AG04449 (cell line): Measurements from ENCODE around the gene GMEB2.
"Not testable (repeated sequence)": the region's sequence is repeated elsewhere in the genome, so short reads cannot be mapped to it uniquely, and the experiment has no call there.

Source experiments
- CTCF ChIA-PET: fragments of 350-600 bp; formaldehyde crosslinking; extraction: SDS; loops from one replicate; lab custom pipeline; 2021; ENCODE audit warnings: antibody characterized with exemption; lab: Yijun Ruan, JAX
- POLR2A ChIA-PET: fragments of 400-600, 350-600 bp; formaldehyde crosslinking; extraction: SDS; loops from one replicate; lab custom pipeline; 2020; ENCODE audit warnings: antibody characterized with exemption, inconsistent platforms; lab: Yijun Ruan, JAX
- DNase-seq: peaks from one replicate; pipeline ENCODE4 v3.0.0-alpha.2; 2010; ENCODE audit warnings: low read depth, low spot score
- H3K4me3 ChIP-seq: 2 replicates; pipeline ENCODE4 v1.5.1; 2011; ENCODE audit warnings: low read depth, mild to moderate bottlenecking, control low read depth, low read length
- TF ChIP-seq, protein P1 (sequence below): IDR thresholded peaks from one replicate; pipeline ENCODE4 v1.5.1; 2011; ENCODE audit warnings: mild to moderate bottlenecking, moderate library complexity, low read length, control low read depth, inconsistent platforms; ENCODE audit not compliant: insufficient read depth; ENCODE audit errors: missing control alignments

GMEB2 gene

DNA sequence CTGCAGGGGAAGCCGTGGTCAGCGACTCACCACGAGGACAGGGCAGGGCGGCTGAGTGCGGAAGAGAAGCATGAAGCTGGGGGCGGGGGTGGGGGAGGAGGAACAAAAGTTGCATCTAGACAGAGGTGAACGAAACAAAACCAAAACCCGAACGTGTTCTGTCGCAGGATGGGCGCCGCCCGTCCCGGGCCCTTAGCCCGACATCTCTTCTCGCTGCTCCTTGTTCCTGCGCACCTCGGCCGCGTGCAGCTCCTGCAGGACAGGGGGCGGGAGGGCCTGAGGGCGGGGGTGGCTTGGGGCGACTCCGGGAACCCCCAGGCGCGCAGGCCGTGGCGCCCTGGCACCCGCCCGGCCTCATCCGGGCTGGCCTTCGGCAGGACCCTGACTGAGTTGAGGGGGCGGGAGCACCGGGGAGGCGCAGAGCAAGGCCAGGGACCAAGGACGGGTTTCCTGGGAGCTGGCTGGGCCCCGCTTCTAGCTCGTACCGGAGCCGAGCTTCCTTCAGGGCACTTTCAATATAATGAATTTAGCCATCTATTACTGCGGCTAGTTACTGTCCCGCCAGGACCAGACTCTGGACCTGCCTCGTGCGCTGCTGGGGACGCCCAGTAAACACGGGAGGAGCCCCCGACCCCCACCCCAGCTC is 14.4 kb upstream of the GMEB2 start:
- no peak for DNase-seq
- ChIA-PET POLR2A (interaction anchor here (0.8 to 1.5 kb wide), 4 partner anchors 8 to 67 kb away, joined by 3 to 11 read pairs (median 3); partner anchors contain the start of genes ARFRP1, GMEB2 and ZGPAT), CTCF (interaction anchor here (1.1 to 1.6 kb wide), 3 partner anchors 42 to 103 kb away, joined by 3 to 8 read pairs (median 3); partner anchors contain the start of gene PTK6)
- H3K4me3 ChIP-seq, result peak overlapping the region; percentile 41
- TF ChIP-seq, protein P1, sequence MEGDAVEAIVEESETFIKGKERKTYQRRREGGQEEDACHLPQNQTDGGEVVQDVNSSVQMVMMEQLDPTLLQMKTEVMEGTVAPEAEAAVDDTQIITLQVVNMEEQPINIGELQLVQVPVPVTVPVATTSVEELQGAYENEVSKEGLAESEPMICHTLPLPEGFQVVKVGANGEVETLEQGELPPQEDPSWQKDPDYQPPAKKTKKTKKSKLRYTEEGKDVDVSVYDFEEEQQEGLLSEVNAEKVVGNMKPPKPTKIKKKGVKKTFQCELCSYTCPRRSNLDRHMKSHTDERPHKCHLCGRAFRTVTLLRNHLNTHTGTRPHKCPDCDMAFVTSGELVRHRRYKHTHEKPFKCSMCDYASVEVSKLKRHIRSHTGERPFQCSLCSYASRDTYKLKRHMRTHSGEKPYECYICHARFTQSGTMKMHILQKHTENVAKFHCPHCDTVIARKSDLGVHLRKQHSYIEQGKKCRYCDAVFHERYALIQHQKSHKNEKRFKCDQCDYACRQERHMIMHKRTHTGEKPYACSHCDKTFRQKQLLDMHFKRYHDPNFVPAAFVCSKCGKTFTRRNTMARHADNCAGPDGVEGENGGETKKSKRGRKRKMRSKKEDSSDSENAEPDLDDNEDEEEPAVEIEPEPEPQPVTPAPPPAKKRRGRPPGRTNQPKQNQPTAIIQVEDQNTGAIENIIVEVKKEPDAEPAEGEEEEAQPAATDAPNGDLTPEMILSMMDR, result no peak

DNA sequence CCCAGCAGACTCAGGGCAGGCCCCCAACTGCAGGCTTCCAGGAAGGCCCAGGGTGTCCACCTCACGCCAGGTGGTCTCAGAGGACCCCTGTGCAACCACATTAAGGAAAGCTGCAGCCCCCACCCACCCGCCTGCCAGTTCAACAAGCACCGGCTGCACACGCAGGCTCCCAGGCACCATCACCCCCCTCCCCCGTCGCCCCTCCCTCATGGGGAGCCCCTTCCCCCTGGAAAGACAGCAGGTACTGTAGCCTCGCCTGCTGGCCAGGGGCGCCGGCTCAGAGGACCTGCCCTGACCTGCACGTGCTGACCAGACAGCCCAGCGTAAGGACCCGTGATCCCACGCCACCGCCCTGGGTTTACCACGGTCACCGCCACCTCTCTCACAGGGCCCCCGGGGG is 13.8 kb upstream of the GMEB2 start:
- CTCF ChIA-PET, DNase-seq, H3K4me3 ChIP-seq: not testable (repeated sequence)
- POLR2A ChIA-PET, result interaction anchor here (0.8 to 1.4 kb wide), 2 partner anchors 8 to 67 kb away, joined by 3 read pairs; partner anchors contain the start of genes ARFRP1 and ZGPAT

DNA sequence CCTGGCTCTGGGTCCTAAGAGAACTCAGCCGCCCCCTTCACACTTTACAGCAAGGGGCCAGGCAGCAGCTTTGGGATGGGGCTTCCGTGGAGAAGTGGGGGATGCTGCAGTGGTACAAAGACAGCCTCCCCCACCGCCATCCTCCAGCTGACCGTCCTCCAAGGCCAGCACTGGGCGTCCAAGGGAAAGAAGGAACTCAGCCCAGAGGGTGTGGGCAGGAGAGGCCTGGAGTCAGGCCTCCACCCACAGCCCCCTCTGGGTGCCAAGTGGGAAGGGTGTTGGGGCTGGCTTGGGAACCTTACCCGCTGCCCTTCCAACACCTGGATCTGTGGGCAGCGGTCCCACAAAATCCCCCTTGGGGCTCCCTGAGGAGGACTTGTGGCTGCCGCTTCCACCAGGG is 13.2 kb upstream of the GMEB2 start:
- DNase-seq, result no peak
- POLR2A ChIA-PET, result no interaction called here
- H3K4me3 ChIP-seq, result no peak overlapping the region
- CTCF ChIA-PET, result no interaction called here
- TF ChIP-seq, protein P1, result no peak

DNA sequence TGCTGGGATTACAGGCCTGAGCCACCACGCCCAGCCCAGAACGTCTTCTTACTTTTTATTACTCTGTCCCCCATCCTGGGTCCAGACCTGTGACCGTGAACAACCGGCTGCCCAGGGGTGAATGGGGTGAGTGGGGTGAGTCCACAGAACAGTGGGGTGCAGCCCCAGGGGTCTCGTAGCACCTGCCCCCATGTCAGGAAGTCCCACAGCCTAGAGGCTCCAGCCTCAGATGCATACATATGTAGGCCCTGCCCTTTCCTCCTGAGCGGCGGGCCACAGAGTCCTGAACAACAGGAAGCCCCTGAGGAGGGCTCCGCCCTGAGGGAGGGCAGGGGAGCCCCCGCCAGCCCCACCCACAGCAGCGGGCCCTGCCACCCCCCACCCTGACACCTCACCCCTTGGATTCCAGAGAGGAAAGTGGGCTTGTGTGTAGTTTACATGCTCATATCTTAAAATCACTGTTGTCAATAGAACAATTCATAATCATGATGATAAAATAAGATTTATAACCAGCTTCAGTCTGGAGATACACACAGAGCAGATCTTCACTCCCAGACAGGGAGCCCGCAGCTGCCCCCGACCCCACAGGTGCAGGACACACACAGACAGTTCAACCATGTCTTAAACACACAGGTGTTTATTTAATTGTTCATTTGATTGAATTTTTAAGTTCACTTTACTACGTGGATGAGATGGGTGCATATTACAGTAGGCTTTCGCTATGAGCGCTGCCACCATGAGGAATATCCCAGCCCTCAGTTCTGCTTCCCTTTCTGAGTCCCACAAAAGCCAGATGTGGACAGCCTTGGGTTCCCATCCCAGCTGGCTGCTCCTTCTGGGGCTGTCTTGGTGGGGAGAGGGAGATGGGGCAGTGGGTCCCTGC is 12.4 kb upstream of the GMEB2 start:
- POLR2A ChIA-PET, result no interaction called here
- TF ChIP-seq, protein P1, result no peak
- CTCF ChIA-PET, result no interaction called here
- no peak for DNase-seq
- no peak overlapping the region for H3K4me3 ChIP-seq

DNA sequence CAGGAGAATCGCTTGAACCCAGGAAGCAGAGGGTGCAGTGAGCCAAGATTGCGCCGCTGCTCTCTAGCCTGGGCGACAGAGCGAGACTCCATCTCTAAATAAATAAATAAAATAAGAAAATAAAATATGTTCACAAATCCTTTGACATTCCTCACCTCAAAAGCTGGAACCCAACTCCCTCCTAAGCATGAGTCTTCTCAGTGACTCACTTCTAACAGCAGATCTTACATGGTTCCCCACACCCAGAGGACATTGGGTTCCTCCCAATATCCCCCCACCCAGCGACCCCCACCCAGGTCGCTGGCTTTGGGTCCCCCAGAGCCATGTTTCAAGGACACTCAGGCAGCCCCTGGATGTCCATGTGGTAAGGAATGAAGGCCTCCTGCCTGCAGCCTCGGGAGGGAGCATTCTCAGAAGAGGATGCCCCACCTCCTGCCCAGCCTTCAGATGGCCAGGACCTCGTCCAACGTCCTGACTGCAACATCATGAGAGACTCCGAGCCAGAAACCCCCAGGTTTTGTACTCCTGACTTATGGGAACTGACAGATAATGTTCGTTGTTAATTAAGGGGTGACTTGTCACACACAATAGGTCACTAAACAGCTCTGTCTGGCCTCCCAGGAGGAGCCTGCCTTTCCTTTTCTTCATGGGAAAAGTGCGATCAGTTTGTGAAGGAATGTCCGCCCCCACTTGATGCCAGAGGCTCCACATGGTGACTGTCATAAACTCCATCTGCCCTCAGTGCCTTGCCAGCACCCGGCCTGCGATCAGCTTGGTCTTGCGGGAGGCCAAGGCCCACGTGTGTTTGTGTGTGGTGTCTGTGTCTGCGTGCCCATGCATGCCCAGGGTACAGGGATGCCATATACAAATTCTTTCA is 10.1 kb upstream of the GMEB2 start:
- TF ChIP-seq, protein P1, result no peak
- H3K4me3 ChIP-seq, result no peak overlapping the region
- ChIA-PET POLR2A (interaction anchor here (0.6 to 1.0 kb wide), 2 partner anchors 10 to 23 kb away, joined by 3 to 4 read pairs; partner anchors contain the start of gene GMEB2), CTCF (interaction anchor here (1.9 kb wide), 1 partner anchor 10 kb away, joined by 6 read pairs; the partner anchor contains the start of gene GMEB2)
- no peak for DNase-seq
